ENCODE data around the gene ZFAND3.
A peak's percentile ranks its signal among the peaks of the same experiment; 100 is the strongest.

DNA sequence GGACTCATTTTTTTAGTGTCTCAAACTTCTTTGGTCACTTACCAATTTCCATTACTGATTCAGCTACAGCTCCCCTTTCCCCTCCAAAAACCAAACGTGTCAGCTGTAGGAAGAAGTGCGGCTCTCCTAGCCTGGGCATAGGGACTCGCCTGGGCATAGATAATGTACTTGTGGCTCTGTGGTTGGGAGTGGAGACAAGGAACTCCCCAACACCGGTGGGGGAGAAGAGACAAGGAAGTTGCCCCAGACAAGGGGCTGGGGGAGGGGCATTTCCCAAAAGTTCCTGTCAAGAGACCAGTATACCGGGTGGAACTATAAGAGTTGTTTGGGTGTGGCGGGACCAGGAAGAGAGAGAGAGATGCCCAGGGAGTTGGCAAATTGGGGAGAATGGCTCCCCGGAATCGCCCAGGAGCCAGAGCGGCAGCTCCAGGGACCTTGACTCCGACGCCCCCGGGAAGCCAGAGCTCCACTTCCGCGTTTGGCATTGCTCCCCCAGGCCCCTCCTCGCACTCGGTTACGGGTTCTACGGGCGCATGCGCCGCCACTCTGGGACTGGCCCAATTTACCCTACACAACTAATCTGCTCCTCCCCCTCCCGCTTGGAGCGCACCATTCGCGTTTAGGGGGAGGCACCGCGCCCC is 871 bp upstream of the ZFAND3 start:
- TF ChIP-seq, protein P1, sequence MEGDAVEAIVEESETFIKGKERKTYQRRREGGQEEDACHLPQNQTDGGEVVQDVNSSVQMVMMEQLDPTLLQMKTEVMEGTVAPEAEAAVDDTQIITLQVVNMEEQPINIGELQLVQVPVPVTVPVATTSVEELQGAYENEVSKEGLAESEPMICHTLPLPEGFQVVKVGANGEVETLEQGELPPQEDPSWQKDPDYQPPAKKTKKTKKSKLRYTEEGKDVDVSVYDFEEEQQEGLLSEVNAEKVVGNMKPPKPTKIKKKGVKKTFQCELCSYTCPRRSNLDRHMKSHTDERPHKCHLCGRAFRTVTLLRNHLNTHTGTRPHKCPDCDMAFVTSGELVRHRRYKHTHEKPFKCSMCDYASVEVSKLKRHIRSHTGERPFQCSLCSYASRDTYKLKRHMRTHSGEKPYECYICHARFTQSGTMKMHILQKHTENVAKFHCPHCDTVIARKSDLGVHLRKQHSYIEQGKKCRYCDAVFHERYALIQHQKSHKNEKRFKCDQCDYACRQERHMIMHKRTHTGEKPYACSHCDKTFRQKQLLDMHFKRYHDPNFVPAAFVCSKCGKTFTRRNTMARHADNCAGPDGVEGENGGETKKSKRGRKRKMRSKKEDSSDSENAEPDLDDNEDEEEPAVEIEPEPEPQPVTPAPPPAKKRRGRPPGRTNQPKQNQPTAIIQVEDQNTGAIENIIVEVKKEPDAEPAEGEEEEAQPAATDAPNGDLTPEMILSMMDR (IDR thresholded peaks at IDR 0.05 in 4 of 5, conservative IDR thresholded peaks at IDR 0.05 in 1 of 5): no peak
- TF ChIP-seq POLR2A (IDR thresholded peaks at IDR 0.05): peak; percentile 65 to 92

Measured in gastrocnemius medialis (tissue), 4 donors.